ENCODE data around the gene DSG1. TPM values are rescaled to one million over a fixed set of nuclear protein-coding genes. Genes with fewer than 3 reads are reported as not detected.

The DSG1 gene
- total and polyA plus RNA-seq, 2 of the 8 experiments (the other 6 are each of a cell fraction or from before 2014, with no cell fraction given), result 0.06 TPM; not detected in 1

- TF ChIP-seq CHD7 (IDR thresholded peaks at IDR 0.05; ENCODE audit: insufficient replicate concordance, low read length) (no peak), SP2 (IDR thresholded peaks at IDR 0.05; ENCODE audit: low read length) (no peak), NRF1 (IDR thresholded peaks at IDR 0.05; ENCODE audit: low read depth, low read length) (no peak), EZH2 (IDR thresholded peaks at IDR 0.05; ENCODE audit: low read depth, low read length, severe bottlenecking) (no peak), PHF8 (conservative IDR thresholded peaks at IDR 0.05; ENCODE audit: low read depth, low read length) (no peak), CHD2 (IDR thresholded peaks at IDR 0.05; ENCODE audit: low read length) (no peak), TEAD4 (IDR thresholded peaks at IDR 0.05; ENCODE audit: low read depth, low read length) (no peak), GABPA (IDR thresholded peaks at IDR 0.05; ENCODE audit: borderline replicate concordance, insufficient read depth, low read length) (no peak)
These were observed 43.0 kb upstream of the DSG1 start (continued) for GRCh38 chr18:31274931-31275330.
